SK-N-SH (cell line): Measurements from ENCODE around the gene COP1. TPM values are rescaled to one million over a fixed set of nuclear protein-coding genes. Genes with fewer than 3 reads are reported as not detected.

Experiments
- CTCF ChIA-PET: fragments of 300-600, 350-600 bp; formaldehyde crosslinking; extraction: SDS; loops from one replicate; lab custom pipeline; 2021; lab: Yijun Ruan, JAX
- POLR2A ChIA-PET: fragments of 350-600 bp; sonication (Branson Sonifier 250); formaldehyde crosslinking; extraction: SDS; loops from one replicate; lab custom pipeline; 2020; ENCODE audit warnings: antibody characterized with exemption, inconsistent platforms; lab: Yijun Ruan, JAX
- DNase-seq: peaks from one replicate; pipeline ENCODE4 v3.0.0; 2012
- H2AFZ ChIP-seq: fragments of 200-600 bp; sonication (generic); 2 replicates; pipeline ENCODE4 v1.8.1; 2016; ENCODE audit warnings: antibody characterized with exemption, mild to moderate bottlenecking, low read depth
- H3F3A ChIP-seq: fragments of 200-600 bp; sonication (generic); replicated peaks from 2 replicates; pipeline ENCODE3; 2016; ENCODE audit warnings: antibody characterized with exemption, mild to moderate bottlenecking; ENCODE audit not compliant: insufficient read depth
- H3K27ac ChIP-seq, 2 experiments: fragments of 200-500 bp in 1 of 2; fragments of 200-600 bp in 1 of 2; sonication (Bioruptor generic) in 1 of 2; sonication (generic), shearing (Covaris generic) in 1 of 2; 2 replicates each; pipeline versions ENCODE4 v1.5.1 to v1.6.1; 2014 to 2016; ENCODE audit warnings: low read depth in 2 of 2, inconsistent platforms in 1 of 2, low read length in 1 of 2, mild to moderate bottlenecking in 1 of 2, mixed read lengths in 1 of 2
- H3K27me3 ChIP-seq: fragments of 200-600 bp; sonication (generic), shearing (Covaris generic); 2 replicates; pipeline ENCODE4 v1.6.1; 2016; ENCODE audit warnings: mixed run types; ENCODE audit not compliant: insufficient read depth
- H3K36me3 ChIP-seq, 2 experiments: fragments of 200-500 bp in 1 of 2; fragments of 200-600 bp in 1 of 2; sonication (Bioruptor generic) in 1 of 2; sonication (generic) in 1 of 2; replicated peaks in 1 of 2; 2 replicates each; pipeline versions ENCODE3 to v1.5.1; 2014 to 2016; ENCODE audit warnings: low read length in 1 of 2, mild to moderate bottlenecking in 1 of 2; ENCODE audit not compliant: insufficient read depth in 2 of 2, control insufficient read depth in 1 of 2
- H3K4me1 ChIP-seq, 2 experiments: fragments of 200-500 bp in 1 of 2; fragments of 200-600 bp in 1 of 2; sonication (Bioruptor generic) in 1 of 2; sonication (generic), shearing (Covaris generic) in 1 of 2; 2 replicates each; pipeline versions ENCODE4 v1.5.1 to v1.6.1; 2014 to 2016; ENCODE audit warnings: low read depth in 1 of 2, low read length in 1 of 2, mixed run types in 1 of 2; ENCODE audit not compliant: insufficient read depth in 2 of 2, control insufficient read depth in 1 of 2
- H3K4me2 ChIP-seq: fragments of 200-600 bp; sonication (generic), shearing (Covaris generic); 2 replicates; pipeline ENCODE4 v1.6.1; 2017; ENCODE audit warnings: mixed run types
- H3K4me3 ChIP-seq, 2 experiments: fragments of 200-500 bp in 1 of 2; fragments of 200-600 bp in 1 of 2; sonication (Bioruptor generic) in 1 of 2; sonication (generic), shearing (Covaris generic) in 1 of 2; 2 replicates each; pipeline versions ENCODE4 v1.5.1 to v1.8.1; 2014 to 2016; ENCODE audit warnings: low read depth in 2 of 2, inconsistent platforms in 1 of 2, low read length in 1 of 2, mild to moderate bottlenecking in 1 of 2, mixed read lengths in 1 of 2, moderate library complexity in 1 of 2
- H3K79me2 ChIP-seq: fragments of 200-600 bp; sonication (generic); 2 replicates; pipeline ENCODE4 v1.8.1; 2017; ENCODE audit warnings: mild to moderate bottlenecking; ENCODE audit not compliant: insufficient read depth
- H3K9ac ChIP-seq: fragments of 200-600 bp; sonication (generic); 2 replicates; pipeline ENCODE4 v1.6.1; 2017; ENCODE audit warnings: mixed run types
- H3K9me2 ChIP-seq: fragments of 200-600 bp; sonication (generic); 2 replicates; pipeline ENCODE4 v1.6.1; 2017; ENCODE audit warnings: mixed run types
- H3K9me3 ChIP-seq: fragments of 200-600 bp; sonication (generic); 2 replicates; pipeline ENCODE4 v1.6.1; 2017; ENCODE audit warnings: mixed run types, mild to moderate bottlenecking, moderate library complexity
- H4K20me1 ChIP-seq: fragments of 200-600 bp; sonication (generic); 2 replicates; pipeline ENCODE4 v1.6.1; 2017; ENCODE audit warnings: mild to moderate bottlenecking, mixed run types; ENCODE audit not compliant: insufficient read depth
- CTCF ChIP-seq: fragments of 200-600 bp; sonication (generic); IDR thresholded peaks from 2 replicates; pipeline ENCODE4 v1.6.1; 2017; ENCODE audit warnings: antibody characterized with exemption, mild to moderate bottlenecking, moderate library complexity
- GABPA ChIP-seq: IDR thresholded peaks from 2 replicates; pipeline ENCODE4 v1.4.0; 2012; ENCODE audit warnings: low read depth, mild to moderate bottlenecking
- GATA2 ChIP-seq: sonication (generic); formaldehyde crosslinking; IDR thresholded peaks from 2 replicates; pipeline ENCODE4 v1.5.0; 2020; ENCODE audit warnings: mild to moderate bottlenecking, missing genetic modification reagents
- JUND ChIP-seq: IDR thresholded peaks from 2 replicates; pipeline ENCODE4 v1.4.0; 2012
- MXI1 ChIP-seq: IDR thresholded peaks from 2 replicates; pipeline ENCODE4 v1.6.1; 2012; ENCODE audit warnings: mild to moderate bottlenecking, low read depth, low read length, improper control_type of control experiment
- NFIC ChIP-seq: IDR thresholded peaks from 2 replicates; pipeline ENCODE4 v1.4.0; 2012; ENCODE audit warnings: borderline replicate concordance
- RCOR1 ChIP-seq: fragments of 150-350 bp; IDR thresholded peaks from 2 replicates; pipeline ENCODE4 v1.6.1; 2017; ENCODE audit warnings: antibody characterized with exemption, low read length
- RFX5 ChIP-seq: IDR thresholded peaks from 2 replicates; pipeline ENCODE4 v1.6.1; 2012; ENCODE audit warnings: mild to moderate bottlenecking, improper control_type of control experiment, low read length
- RXRA ChIP-seq: IDR thresholded peaks from 2 replicates; pipeline ENCODE4 v1.4.0; 2012; ENCODE audit warnings: low read depth, mild to moderate bottlenecking, borderline replicate concordance
- SIN3A ChIP-seq: IDR thresholded peaks from 2 replicates; pipeline ENCODE4 v1.6.1; 2012; ENCODE audit warnings: low read depth, mild to moderate bottlenecking, low read length, moderate library complexity, borderline replicate concordance
- TCF12 ChIP-seq: IDR thresholded peaks from 2 replicates; pipeline ENCODE4 v1.4.0; 2012
- YY1 ChIP-seq: IDR thresholded peaks from 2 replicates; pipeline ENCODE4 v1.4.0; 2012; ENCODE audit warnings: low read depth, mild to moderate bottlenecking
- WGBS: methylation state at CpG from one replicate; pipeline ENCODE4 v1.1.6; 2017; ENCODE audit warnings: low lambda C conversion rate; 5-methylcytosine and 5-hydroxymethylcytosine counted together
- polyA plus RNA-seq, 3 experiments: library from polyadenylated mRNA; depleted of rRNA; stranded (reverse); fragments of >200 nt; gene quantifications; 2 replicates each; pipeline ENCODE4 v1.2.3, GENCODE V29; 2012
- TF ChIP-seq, protein P1 (sequence below): IDR thresholded peaks from 2 replicates; pipeline ENCODE4; 2012
- TF ChIP-seq, protein P2 (sequence below): IDR thresholded peaks from 2 replicates; pipeline ENCODE4 v1.6.1; 2012; ENCODE audit warnings: mild to moderate bottlenecking, low read depth, low read length, moderate library complexity
- TF ChIP-seq, protein P3 (sequence below): IDR thresholded peaks from 2 replicates; pipeline ENCODE4 v1.4.0; 2012; ENCODE audit warnings: low read depth

The COP1 gene
- polyA plus RNA-seq, 1 of the 3 experiments (the other 2 are of a cell fraction) = 10.3 TPM

DNA sequence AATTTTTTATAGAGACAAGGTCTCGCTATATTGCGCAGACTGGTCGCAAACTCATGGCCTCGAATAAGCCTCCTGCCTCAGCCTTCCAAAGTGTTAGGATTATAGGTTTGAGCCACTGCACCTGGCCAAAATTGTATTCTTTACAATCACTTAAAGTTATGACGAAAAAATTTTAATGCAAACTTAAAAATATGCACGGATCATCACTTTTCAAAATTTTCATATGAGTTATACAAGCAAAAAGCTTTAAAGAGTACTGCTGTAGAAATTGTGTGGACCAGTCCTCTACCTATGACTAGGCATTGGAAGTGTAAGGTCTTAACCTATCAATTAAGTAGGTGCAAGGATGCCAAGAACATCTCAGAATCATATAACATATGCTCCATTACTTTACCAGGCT lies 34.9 kb downstream of the COP1 start:
- Histone ChIP-seq H3K36me3 (peaks cover 6 to 48% of the 10 kb centered on the region in 2 experiments), H3K27ac (no peak overlapping the region), H3K4me1 (no peaks in the 10 kb centered on the region; a peak in 1 of 4 replicates), H4K20me1 (no peaks in the 10 kb centered on the region), H3K9ac (no peak overlapping the region), H3K9me2 (no peaks in the 10 kb centered on the region), H3F3A (no peaks in the 10 kb centered on the region), H2AFZ (no peak overlapping the region), H3K9me3 (no peaks in the 10 kb centered on the region), H3K79me2 (peaks cover 67% of the 10 kb centered on the region), H3K4me3 (no peak overlapping the region), H3K4me2 (no peak overlapping the region), H3K27me3 (no peaks in the 10 kb centered on the region)
- DNase-seq = no peak
- ChIA-PET CTCF (interaction anchor here (1.0 to 1.7 kb wide), 2 partner anchors 13 to 34 kb away, joined by 3 read pairs; no protein-coding TSS in a partner anchor), POLR2A (no interaction called here)
- no peak for TF ChIP-seq NFIC
- no peak for TF ChIP-seq RFX5
- no peak for TF ChIP-seq TCF12
- TF ChIP-seq RCOR1 = no peak
- TF ChIP-seq, protein P1, sequence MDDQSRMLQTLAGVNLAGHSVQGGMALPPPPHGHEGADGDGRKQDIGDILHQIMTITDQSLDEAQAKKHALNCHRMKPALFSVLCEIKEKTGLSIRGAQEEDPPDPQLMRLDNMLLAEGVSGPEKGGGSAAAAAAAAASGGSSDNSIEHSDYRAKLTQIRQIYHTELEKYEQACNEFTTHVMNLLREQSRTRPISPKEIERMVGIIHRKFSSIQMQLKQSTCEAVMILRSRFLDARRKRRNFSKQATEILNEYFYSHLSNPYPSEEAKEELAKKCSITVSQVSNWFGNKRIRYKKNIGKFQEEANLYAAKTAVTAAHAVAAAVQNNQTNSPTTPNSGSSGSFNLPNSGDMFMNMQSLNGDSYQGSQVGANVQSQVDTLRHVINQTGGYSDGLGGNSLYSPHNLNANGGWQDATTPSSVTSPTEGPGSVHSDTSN = no peak
- TF ChIP-seq GABPA = no peak
- no peak for TF ChIP-seq GATA2
- TF ChIP-seq SIN3A = no peak
- TF ChIP-seq, protein P2, sequence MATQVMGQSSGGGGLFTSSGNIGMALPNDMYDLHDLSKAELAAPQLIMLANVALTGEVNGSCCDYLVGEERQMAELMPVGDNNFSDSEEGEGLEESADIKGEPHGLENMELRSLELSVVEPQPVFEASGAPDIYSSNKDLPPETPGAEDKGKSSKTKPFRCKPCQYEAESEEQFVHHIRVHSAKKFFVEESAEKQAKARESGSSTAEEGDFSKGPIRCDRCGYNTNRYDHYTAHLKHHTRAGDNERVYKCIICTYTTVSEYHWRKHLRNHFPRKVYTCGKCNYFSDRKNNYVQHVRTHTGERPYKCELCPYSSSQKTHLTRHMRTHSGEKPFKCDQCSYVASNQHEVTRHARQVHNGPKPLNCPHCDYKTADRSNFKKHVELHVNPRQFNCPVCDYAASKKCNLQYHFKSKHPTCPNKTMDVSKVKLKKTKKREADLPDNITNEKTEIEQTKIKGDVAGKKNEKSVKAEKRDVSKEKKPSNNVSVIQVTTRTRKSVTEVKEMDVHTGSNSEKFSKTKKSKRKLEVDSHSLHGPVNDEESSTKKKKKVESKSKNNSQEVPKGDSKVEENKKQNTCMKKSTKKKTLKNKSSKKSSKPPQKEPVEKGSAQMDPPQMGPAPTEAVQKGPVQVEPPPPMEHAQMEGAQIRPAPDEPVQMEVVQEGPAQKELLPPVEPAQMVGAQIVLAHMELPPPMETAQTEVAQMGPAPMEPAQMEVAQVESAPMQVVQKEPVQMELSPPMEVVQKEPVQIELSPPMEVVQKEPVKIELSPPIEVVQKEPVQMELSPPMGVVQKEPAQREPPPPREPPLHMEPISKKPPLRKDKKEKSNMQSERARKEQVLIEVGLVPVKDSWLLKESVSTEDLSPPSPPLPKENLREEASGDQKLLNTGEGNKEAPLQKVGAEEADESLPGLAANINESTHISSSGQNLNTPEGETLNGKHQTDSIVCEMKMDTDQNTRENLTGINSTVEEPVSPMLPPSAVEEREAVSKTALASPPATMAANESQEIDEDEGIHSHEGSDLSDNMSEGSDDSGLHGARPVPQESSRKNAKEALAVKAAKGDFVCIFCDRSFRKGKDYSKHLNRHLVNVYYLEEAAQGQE = no peak
- no peak for TF ChIP-seq RXRA
- no peak for TF ChIP-seq MXI1
- TF ChIP-seq, protein P3, sequence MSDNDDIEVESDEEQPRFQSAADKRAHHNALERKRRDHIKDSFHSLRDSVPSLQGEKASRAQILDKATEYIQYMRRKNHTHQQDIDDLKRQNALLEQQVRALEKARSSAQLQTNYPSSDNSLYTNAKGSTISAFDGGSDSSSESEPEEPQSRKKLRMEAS = no peak
- no peak for TF ChIP-seq YY1
- TF ChIP-seq JUND = no peak
- no peak for TF ChIP-seq CTCF
- WGBS = 97% methylated on average over 6 of the region's 6 CpGs
